HG03558 (cell line): ENCODE data around the gene GPAT3.
A peak's percentile ranks its signal among the peaks of the same experiment; 100 is the strongest.

Experiments used
- ATAC-seq: cut with Tn5 transposase; IDR thresholded peaks from one replicate; pipeline ENCODE4 v1.9.1; 2021; ENCODE audit warnings: moderate number of reproducible peaks; ENCODE audit not compliant: unreplicated experiment; ENCODE audit errors: extremely low read depth

The GPAT3 gene

DNA sequence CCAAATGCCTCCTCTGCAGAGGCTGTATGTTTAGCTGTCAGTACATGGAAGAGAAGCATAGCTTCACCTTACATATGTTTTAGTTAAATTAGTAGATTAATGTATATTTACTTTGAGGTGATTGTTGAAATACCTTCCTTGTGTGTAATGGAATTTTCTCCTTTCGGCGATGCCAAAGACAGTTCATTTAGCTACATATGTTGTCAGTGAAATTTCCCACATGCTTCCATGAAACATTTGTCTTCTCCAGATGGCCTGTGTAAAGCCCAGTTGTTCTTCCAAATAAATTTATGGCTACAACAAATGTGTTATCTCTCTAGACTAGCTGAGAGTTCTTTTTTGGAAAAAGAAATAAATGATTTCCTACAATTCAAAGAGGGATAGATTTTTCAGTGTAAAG, 95.2 kb downstream of the GPAT3 start:
- no peak for ATAC-seq

DNA sequence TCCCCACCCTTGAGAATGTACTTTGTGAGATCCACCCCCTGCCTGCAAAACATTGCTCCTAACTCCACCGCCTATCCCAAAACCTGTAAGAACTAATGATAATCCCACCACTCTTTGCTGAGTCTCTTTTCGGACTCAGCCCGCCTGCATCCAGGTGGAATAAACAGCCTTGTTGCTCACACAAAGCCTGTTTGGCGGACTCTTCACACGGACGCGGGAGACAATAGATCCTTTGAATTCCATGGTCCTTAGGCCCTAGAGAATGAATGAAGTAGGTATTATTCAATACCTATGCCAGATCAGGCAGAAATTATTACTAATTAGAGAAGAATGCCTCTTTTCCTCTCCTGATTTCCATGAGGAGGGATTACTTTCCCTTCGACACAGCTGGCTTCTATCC, 101.0 kb downstream of the GPAT3 start:
- no peak for ATAC-seq

DNA sequence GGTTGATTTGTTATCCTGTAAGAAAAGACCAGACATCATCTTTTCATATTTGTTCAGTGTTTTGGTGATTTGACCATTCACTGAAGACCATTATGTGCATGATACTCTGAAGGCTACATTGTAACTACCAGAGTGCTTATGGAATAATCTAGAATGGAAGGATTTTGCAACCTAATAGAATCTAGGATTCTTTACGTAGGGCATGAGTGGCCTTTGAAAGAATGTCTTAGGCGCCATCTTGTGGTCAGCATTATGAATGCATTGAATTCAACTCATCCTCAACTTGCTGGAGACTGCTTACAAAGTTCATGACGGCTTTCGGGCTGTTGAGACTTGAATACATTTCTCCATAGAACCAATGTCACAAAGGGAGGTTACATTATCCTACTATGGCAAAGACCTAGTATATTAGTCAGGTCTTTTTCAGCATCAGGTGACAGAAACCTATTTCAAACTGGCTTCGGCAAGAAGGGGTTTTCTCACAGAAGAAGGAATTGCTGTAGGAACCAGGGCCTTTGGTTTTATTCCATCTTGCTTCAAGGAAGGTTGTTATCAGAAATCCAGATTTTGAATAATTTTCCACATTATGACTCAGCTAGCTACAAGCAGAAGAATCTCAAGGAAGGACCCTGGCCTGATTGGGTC, 104.1 kb downstream of the GPAT3 start:
- ATAC-seq = no peak

DNA sequence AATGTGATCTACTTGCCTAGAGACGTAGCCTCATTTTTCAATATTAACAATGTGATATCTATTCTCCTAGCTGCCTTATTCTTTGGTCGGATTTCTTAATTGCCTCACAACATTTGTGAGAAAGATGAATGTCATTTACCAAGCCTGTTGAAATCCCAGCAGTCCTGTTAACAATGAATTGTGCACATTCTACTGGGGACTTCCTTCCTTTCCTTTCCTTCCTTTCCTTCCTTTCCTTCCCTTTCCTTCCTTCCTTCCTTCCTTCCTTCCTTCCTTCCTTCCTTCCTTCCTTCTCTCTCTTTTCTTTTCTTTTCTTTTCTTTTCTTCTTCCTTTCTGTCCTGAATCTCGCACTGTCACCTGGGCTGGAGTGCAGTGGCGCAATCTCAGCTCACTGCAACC, 107.1 kb downstream of the GPAT3 start:
- no peak for ATAC-seq

DNA sequence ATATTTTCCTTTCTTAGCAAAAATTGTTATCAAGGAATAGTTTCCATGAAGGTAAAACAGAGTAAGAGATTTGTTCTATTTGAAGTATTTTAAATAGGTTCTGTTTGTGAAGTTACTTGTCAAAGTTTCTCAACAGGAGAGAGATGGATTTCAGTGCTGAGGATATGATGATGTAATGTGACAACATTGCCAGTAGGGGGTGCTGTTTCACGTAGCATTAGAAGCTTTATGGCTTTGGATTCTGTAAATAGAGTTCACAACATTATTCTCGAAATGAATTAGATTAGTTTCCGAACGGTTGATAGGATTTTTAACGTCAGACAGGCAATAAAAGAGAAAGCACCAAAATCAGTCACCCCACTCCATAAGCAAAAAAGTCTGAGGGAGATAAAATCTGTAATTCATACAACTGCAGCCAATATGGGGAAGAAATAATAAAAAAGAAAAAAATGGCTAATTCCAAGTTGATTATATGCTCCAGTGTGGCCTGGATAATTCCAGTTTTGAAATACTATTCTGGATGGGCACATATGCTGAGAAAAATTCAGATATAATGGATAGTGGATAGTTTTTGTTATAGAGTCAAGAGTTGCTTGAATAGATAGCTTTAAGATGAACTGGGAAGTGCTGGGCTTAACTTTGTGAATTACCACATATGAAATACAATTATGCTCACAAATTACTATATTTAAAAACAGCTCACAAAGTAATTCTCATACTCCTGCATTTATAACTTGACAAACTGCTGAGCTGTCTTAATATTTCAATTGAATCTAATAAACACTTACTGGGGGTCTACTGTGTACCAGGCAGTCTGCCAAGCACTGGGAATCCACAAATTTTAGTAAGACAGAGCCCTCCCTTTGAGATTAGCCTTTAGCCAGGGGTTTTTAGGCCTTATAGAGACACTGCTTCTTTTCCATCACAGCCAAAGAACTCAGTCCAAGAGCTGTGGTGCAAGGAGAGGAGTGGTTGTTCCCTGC, 109.1 kb downstream of the GPAT3 start:
- ATAC-seq = peak; percentile 62

DNA sequence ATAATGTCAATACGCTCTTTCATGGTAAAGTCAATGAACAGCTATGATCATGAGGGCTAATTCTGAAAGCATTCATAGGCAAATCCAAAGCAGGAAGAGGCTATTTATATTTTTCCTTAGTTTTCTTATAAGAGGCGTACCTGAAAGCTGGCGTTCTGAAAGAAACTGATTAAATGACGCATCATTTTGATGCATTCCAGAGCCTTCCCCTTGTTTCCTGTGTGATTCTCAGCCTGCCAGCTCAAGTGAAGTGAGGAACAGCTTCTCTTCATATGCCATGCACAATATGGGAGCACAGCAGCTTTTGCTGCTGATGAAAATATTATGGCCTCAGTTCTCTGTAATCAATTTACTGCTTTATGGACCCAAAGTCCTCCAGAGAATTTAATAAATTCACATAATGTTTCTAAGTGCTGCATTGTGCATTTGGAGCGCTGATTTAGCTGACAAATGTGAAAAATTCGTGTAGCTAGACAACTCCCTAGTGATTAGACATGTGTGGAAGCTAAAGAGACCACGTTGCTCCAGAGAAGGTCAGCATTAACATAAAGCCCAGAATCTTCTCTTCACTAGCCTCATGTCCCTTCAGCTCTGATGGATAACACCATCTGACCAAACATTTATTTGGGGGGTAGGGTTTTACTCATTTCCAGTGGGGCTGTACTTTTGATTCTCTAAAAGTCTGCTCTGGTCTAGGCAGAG, 110.8 kb downstream of the GPAT3 start:
- ATAC-seq = no peak

DNA sequence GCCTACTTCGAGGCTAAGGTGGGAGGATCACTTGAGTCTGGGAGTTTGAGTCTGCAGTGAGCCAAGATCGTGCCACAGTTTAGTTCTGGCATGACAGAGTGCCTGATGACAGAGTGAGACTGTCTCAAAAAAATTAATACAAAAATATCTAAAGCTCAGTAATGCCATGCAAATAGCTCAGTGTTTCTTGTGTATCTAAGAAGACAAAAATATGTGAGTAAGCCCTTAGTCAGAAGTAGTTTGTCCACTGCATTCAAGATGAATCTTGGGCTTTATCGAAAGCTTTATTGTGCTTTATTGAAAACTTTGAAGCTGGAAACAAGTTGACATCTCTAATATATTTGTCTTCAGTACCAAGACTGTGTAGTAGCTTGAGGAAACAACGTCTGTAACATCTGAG, 115.9 kb downstream of the GPAT3 start:
- no peak for ATAC-seq
